ENCODE measurements around the gene DPP10.

DPP10 gene

GRCh38 chr2:115484486-115484885 lies 1042.0 kb downstream of the DPP10 start:
- DNase-seq: no peak

GRCh38 chr2:115484983-115485382 lies 1042.5 kb downstream of the DPP10 start:
- DNase-seq: no peak

- DNase-seq: no peak
Observed at GRCh38 chr2:115491186-115491793, 1048.8 kb downstream of the DPP10 start.

GRCh38 chr2:115505331-115505730 lies 1062.9 kb downstream of the DPP10 start:
- no peak for DNase-seq

GRCh38 chr2:115520727-115521126 lies 1078.3 kb downstream of the DPP10 start:
- DNase-seq: no peak

GRCh38 chr2:115524452-115524851 lies 1082.0 kb downstream of the DPP10 start:
- DNase-seq: no peak

GRCh38 chr2:115529627-115530026 lies 1087.2 kb downstream of the DPP10 start:
- DNase-seq: no peak

- no peak for DNase-seq
Observed at GRCh38 chr2:115533081-115533480, 1090.6 kb downstream of the DPP10 start.

- no peak for DNase-seq
Observed at GRCh38 chr2:115541814-115542213, 1099.4 kb downstream of the DPP10 start.

- DNase-seq: no peak
Observed at GRCh38 chr2:115542331-115542730, 1099.9 kb downstream of the DPP10 start.

GRCh38 chr2:115543024-115543423 lies 1100.6 kb downstream of the DPP10 start:
- no peak for DNase-seq

- DNase-seq: no peak
Observed at GRCh38 chr2:115543461-115543860, 1101.0 kb downstream of the DPP10 start.

- no peak for DNase-seq
Observed at GRCh38 chr2:115549611-115550130, 1107.2 kb downstream of the DPP10 start.

- no peak for DNase-seq
Observed at GRCh38 chr2:115552726-115553125, 1110.3 kb downstream of the DPP10 start.

GRCh38 chr2:115554153-115554552 lies 1111.7 kb downstream of the DPP10 start:
- no peak for DNase-seq

GRCh38 chr2:115558725-115559124 lies 1116.3 kb downstream of the DPP10 start:
- DNase-seq: no peak

- no peak for DNase-seq
Observed at GRCh38 chr2:115560666-115561065, 1118.2 kb downstream of the DPP10 start.

- no peak for DNase-seq
Observed at GRCh38 chr2:115568643-115569042, 1126.2 kb downstream of the DPP10 start.

GRCh38 chr2:115569547-115569946 lies 1127.1 kb downstream of the DPP10 start:
- no peak for DNase-seq

GRCh38 chr2:115572746-115573145 lies 1130.3 kb downstream of the DPP10 start:
- DNase-seq: no peak

- DNase-seq: no peak
Observed at GRCh38 chr2:115573756-115574155, 1131.3 kb downstream of the DPP10 start.

- no peak for DNase-seq
Observed at GRCh38 chr2:115574667-115575066, 1132.2 kb downstream of the DPP10 start.

GRCh38 chr2:115580784-115581183 lies 1138.3 kb downstream of the DPP10 start:
- DNase-seq: no peak

GRCh38 chr2:115584507-115584906 lies 1142.1 kb downstream of the DPP10 start:
- DNase-seq: no peak

- DNase-seq: no peak
Observed at GRCh38 chr2:115596659-115597375, 1154.4 kb downstream of the DPP10 start.

All from activated CD8-positive, alpha-beta memory T cell treated with anti-CD3 and anti-CD28 coated beads, Interleukin-2, amount 50 U/mL, for 4 hours (primary cell).